Thyroid gland (tissue), 4 donors: Measurements from ENCODE around the gene ABI1.
"Not testable (repeated sequence)": the region's sequence is repeated elsewhere in the genome, so short reads cannot be mapped to it uniquely, and the experiment has no call there.

Experiments
- POLR2A ChIP-seq, 2 donors: fragments of 450-650 bp; IDR thresholded peaks; one replicate each; pipeline ENCODE4 v1.6.1; 2017; ENCODE audit warnings: antibody characterized with exemption in 2 of 2, mild to moderate bottlenecking in 2 of 2, moderate library complexity in 1 of 2
- TF ChIP-seq, protein P1 (sequence below), 6 experiments: fragments of 200-600 bp in 3 of 6; fragments of 450-650 bp in 3 of 6; sonication (generic) in 3 of 6; IDR thresholded peaks; one replicate each; pipeline ENCODE4 v1.5.1; 2016 to 2019; ENCODE audit warnings: antibody characterized with exemption in 6 of 6, mild to moderate bottlenecking in 2 of 6, inconsistent platforms in 1 of 6, moderate library complexity in 1 of 6

DNA sequence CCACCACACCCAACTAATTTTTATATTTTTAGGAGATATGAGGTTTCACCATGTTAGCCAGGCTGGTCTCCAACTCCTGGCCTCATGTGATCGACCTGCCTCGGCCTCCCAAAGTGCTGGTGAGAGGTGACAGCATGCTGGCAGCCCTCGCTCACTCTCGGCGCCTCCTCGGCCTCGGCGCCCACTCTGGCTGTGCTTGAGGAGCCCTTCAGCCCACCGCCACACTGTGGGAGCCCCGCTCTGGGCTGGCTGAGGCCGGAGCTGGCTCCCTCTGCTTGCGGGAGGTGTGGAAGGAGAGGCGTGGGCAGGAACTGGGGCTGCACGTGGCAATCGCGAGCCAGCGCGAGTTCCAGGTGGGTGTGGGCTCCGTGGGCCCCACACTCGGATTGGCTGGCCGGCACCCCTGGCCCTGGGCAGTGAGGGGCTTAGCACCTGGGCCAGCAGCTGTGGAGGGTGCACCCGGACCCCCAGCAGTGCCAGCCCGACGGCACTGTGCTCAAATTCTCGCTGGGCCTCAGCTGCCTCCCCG lies 44.6 kb upstream of the ABI1 start:
- TF ChIP-seq, protein P1, sequence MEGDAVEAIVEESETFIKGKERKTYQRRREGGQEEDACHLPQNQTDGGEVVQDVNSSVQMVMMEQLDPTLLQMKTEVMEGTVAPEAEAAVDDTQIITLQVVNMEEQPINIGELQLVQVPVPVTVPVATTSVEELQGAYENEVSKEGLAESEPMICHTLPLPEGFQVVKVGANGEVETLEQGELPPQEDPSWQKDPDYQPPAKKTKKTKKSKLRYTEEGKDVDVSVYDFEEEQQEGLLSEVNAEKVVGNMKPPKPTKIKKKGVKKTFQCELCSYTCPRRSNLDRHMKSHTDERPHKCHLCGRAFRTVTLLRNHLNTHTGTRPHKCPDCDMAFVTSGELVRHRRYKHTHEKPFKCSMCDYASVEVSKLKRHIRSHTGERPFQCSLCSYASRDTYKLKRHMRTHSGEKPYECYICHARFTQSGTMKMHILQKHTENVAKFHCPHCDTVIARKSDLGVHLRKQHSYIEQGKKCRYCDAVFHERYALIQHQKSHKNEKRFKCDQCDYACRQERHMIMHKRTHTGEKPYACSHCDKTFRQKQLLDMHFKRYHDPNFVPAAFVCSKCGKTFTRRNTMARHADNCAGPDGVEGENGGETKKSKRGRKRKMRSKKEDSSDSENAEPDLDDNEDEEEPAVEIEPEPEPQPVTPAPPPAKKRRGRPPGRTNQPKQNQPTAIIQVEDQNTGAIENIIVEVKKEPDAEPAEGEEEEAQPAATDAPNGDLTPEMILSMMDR (IDR thresholded peaks at IDR 0.05), result not testable (repeated sequence)
- not testable (repeated sequence) for TF ChIP-seq POLR2A (IDR thresholded peaks at IDR 0.05)
